IMR-90 (cell line): ENCODE measurements around the gene GRIK3. TPM values are rescaled to one million over a fixed set of nuclear protein-coding genes. Genes with fewer than 3 reads are reported as not detected.

ENCODE experiments used
- ATAC-seq: fragments of 200-7000 bp; cut with Tn5 transposase; 2 replicates; pipeline ENCODE4 v1.9.1; 2020; ENCODE audit warnings: low read depth, mild to moderate bottlenecking, moderate library complexity
- BruUV-seq: library from RNA; stranded (reverse); fragments of 400-500 nt; replicated peaks from 2 replicates; lab custom pipeline; 2021; lab: Mats Ljungman, UMichigan
- CTCF ChIA-PET: fragments of 300-600 bp; formaldehyde crosslinking; extraction: SDS; loops from one replicate; lab custom pipeline; 2021; ENCODE audit warnings: antibody characterized with exemption; lab: Yijun Ruan, JAX
- POLR2A ChIA-PET: fragments of 300-600 bp; sonication (Branson Sonifier 250); formaldehyde crosslinking; loops from one replicate; lab custom pipeline; 2022; ENCODE audit warnings: antibody characterized with exemption; ENCODE audit not compliant: unreplicated experiment; lab: Charles Lee
- DNase-seq: peaks from one replicate; pipeline ENCODE4 v3.0.0; 2013
- H2AFZ ChIP-seq: replicated peaks from 2 replicates; pipeline ENCODE3; 2013; ENCODE audit warnings: low read length, mild to moderate bottlenecking; ENCODE audit not compliant: poor library complexity
- H2AK5ac ChIP-seq: 2 replicates; pipeline ENCODE4 v1.6.1; 2013; ENCODE audit warnings: low read depth, low read length, inconsistent platforms
- H2AK9ac ChIP-seq: replicated peaks from 2 replicates; pipeline ENCODE3; 2013; ENCODE audit warnings: mild to moderate bottlenecking, low read depth, low read length, moderate library complexity; ENCODE audit not compliant: poor library complexity
- H2BK120ac ChIP-seq: 2 replicates; pipeline ENCODE4 v1.6.1; 2013; ENCODE audit warnings: low read depth, low read length, inconsistent platforms
- H2BK15ac ChIP-seq: 3 replicates; pipeline ENCODE4 v1.6.1; 2013; ENCODE audit warnings: low read depth, low read length, inconsistent platforms
- H2BK20ac ChIP-seq: 2 replicates; pipeline ENCODE4 v1.6.1; 2013; ENCODE audit warnings: low read depth, mild to moderate bottlenecking, inconsistent platforms, low read length, moderate library complexity
- H2BK5ac ChIP-seq: 2 replicates; pipeline ENCODE4 v1.6.1; 2013; ENCODE audit warnings: mild to moderate bottlenecking, low read depth, low read length, inconsistent platforms; ENCODE audit not compliant: poor library complexity, severe bottlenecking
- H3K14ac ChIP-seq: replicated peaks from 2 replicates; pipeline ENCODE4 v1.6.1; 2013; ENCODE audit warnings: low read depth, low read length, inconsistent platforms
- H3K18ac ChIP-seq: 2 replicates; pipeline ENCODE4 v1.6.1; 2013; ENCODE audit warnings: low read depth, low read length, control low read depth
- H3K23ac ChIP-seq: 2 replicates; pipeline ENCODE4 v1.6.1; 2013; ENCODE audit warnings: low read depth, low read length, inconsistent platforms
- H3K27ac ChIP-seq: 2 replicates; pipeline ENCODE4 v1.5.1; 2013; ENCODE audit warnings: mild to moderate bottlenecking, control low read depth, low read length; ENCODE audit not compliant: insufficient read depth
- H3K27me3 ChIP-seq: 2 replicates; pipeline ENCODE4 v1.6.1; 2013; ENCODE audit warnings: low read length; ENCODE audit not compliant: control insufficient read depth, insufficient read depth
- H3K36me3 ChIP-seq: 2 replicates; pipeline ENCODE4 v1.6.1; 2013; ENCODE audit warnings: low read length, mixed read lengths; ENCODE audit not compliant: control insufficient read depth, insufficient read depth
- H3K4ac ChIP-seq: 2 replicates; pipeline ENCODE4 v1.6.1; 2013; ENCODE audit warnings: low read depth, low read length, inconsistent platforms
- H3K4me1 ChIP-seq: 2 replicates; pipeline ENCODE4 v1.6.1; 2013; ENCODE audit warnings: low read length, mixed read lengths; ENCODE audit not compliant: control insufficient read depth, insufficient read depth
- H3K4me2 ChIP-seq: 2 replicates; pipeline ENCODE4 v1.6.1; 2013; ENCODE audit warnings: low read depth, mild to moderate bottlenecking, control low read depth, low read length, moderate library complexity
- H3K4me3 ChIP-seq: 2 replicates; pipeline ENCODE4 v1.5.1; 2013; ENCODE audit warnings: low read depth, mild to moderate bottlenecking, control low read depth, low read length, moderate library complexity; ENCODE audit not compliant: insufficient read depth
- H3K56ac ChIP-seq: 2 replicates; pipeline ENCODE4 v1.6.1; 2013; ENCODE audit warnings: low read length, inconsistent platforms; ENCODE audit not compliant: insufficient read depth; ENCODE audit errors: extremely low read depth
- H3K79me1 ChIP-seq, 2 experiments: 2 replicates each; pipeline ENCODE4 v1.6.1; 2013; ENCODE audit warnings: low read length in 2 of 2, inconsistent platforms in 1 of 2, low read depth in 1 of 2
- H3K9ac ChIP-seq: 2 replicates; pipeline ENCODE4 v1.6.1; 2013; ENCODE audit warnings: low read depth, low read length, control low read depth
- H3K9me1 ChIP-seq: 2 replicates; pipeline ENCODE4 v1.6.1; 2013; ENCODE audit warnings: low read length, inconsistent platforms; ENCODE audit not compliant: insufficient read depth
- H3K9me3 ChIP-seq: 2 replicates; pipeline ENCODE4 v1.6.1; 2013; ENCODE audit warnings: low read length; ENCODE audit not compliant: control insufficient read depth, insufficient read depth
- H4K20me1 ChIP-seq: 2 replicates; pipeline ENCODE4 v1.6.1; 2013; ENCODE audit warnings: low read length, inconsistent platforms; ENCODE audit not compliant: insufficient read depth
- H4K5ac ChIP-seq: 2 replicates; pipeline ENCODE4 v1.6.1; 2013; ENCODE audit warnings: mild to moderate bottlenecking, low read depth, low read length, control low read depth
- H4K8ac ChIP-seq, 2 experiments: 2 replicates each; pipeline ENCODE4 v1.6.1; 2013; ENCODE audit warnings: low read depth in 2 of 2, low read length in 2 of 2, control low read depth in 1 of 2, inconsistent platforms in 1 of 2
- H4K91ac ChIP-seq: 2 replicates; pipeline ENCODE4 v1.6.1; 2013; ENCODE audit warnings: low read depth, low read length, inconsistent platforms; ENCODE audit not compliant: insufficient read depth
- BHLHE40 ChIP-seq: fragments of 150-350 bp; IDR thresholded peaks from 2 replicates; pipeline ENCODE4 v1.6.1; 2016; ENCODE audit warnings: mild to moderate bottlenecking, low read depth, low read length
- CEBPB ChIP-seq: IDR thresholded peaks from 2 replicates; pipeline ENCODE4 v1.6.1; 2012; ENCODE audit warnings: low read depth, low read length, improper control_type of control experiment
- CHD1 ChIP-seq: IDR thresholded peaks from 2 replicates; pipeline ENCODE4 v1.6.1; 2012; ENCODE audit warnings: low read depth, low read length, improper control_type of control experiment
- ELK1 ChIP-seq: fragments of 150-350 bp; IDR thresholded peaks from 2 replicates; pipeline ENCODE4 v1.6.1; 2016; ENCODE audit warnings: low read depth, mild to moderate bottlenecking, low read length, moderate library complexity, borderline replicate concordance
- FOS ChIP-seq: fragments of 150-350 bp; IDR thresholded peaks from 2 replicates; pipeline ENCODE4 v1.6.1; 2016; ENCODE audit warnings: low read depth, low read length
- MAFK ChIP-seq: IDR thresholded peaks from 2 replicates; pipeline ENCODE4 v1.6.1; 2012; ENCODE audit warnings: low read depth, low read length, improper control_type of control experiment
- MAZ ChIP-seq: IDR thresholded peaks from 2 replicates; pipeline ENCODE4 v1.6.1; 2012; ENCODE audit warnings: low read depth, mild to moderate bottlenecking, low read length, improper control_type of control experiment, moderate library complexity, borderline replicate concordance
- NFE2L2 ChIP-seq: fragments of 150-350 bp; IDR thresholded peaks from 2 replicates; pipeline ENCODE4 v1.6.1; 2016; ENCODE audit warnings: low read depth, mild to moderate bottlenecking, low read length
- POLR2A ChIP-seq: IDR thresholded peaks from 2 replicates; pipeline ENCODE4 v1.6.1; 2012; ENCODE audit warnings: mild to moderate bottlenecking, low read depth, low read length
- RAD21 ChIP-seq: IDR thresholded peaks from 2 replicates; pipeline ENCODE4 v1.6.1; 2012; ENCODE audit warnings: low read length, improper control_type of control experiment
- RCOR1 ChIP-seq: IDR thresholded peaks from 2 replicates; pipeline ENCODE4 v1.6.1; 2012; ENCODE audit warnings: mild to moderate bottlenecking, low read length, improper control_type of control experiment; ENCODE audit not compliant: insufficient replicate concordance
- SMC3 ChIP-seq: fragments of 150-350 bp; IDR thresholded peaks from 2 replicates; pipeline ENCODE4 v1.6.1; 2016; ENCODE audit warnings: low read depth, mild to moderate bottlenecking, antibody characterized with exemption, low read length, moderate library complexity
- WGBS, 2 experiments: methylation state at CpG; one replicate each; pipeline versions ENCODE4 v1.1.5 to v1.1.7; 2013; ENCODE audit warnings: missing lambda C conversion rate in 2 of 2; ENCODE audit not compliant: insufficient read length in 1 of 2; ENCODE audit errors: extremely low coverage in 2 of 2; 5-methylcytosine and 5-hydroxymethylcytosine counted together
- dilution Hi-C: fragments of 300-500 bp; cut with HindIII; formaldehyde crosslinking; loops from one replicate; pipeline ENCODE4 v1.14.3; 2018; ENCODE audit warnings: low sequenced_read_pairs; ENCODE audit not compliant: unreplicated experiment
- in situ Hi-C: fragments of 300-500 bp; cut with MboI; formaldehyde crosslinking; loops from 3 replicates; pipeline ENCODE4 v1.14.3; 2019; ENCODE audit warnings: low sequenced_read_pairs, inconsistent platforms, mixed read lengths
- intact Hi-C: fragments of 100-400 bp; cut with micrococcal nuclease; formaldehyde crosslinking; loops from 2 replicates; pipeline ENCODE4 v1.10.0; 2022
- polyA plus RNA-seq, 3 experiments: library from polyadenylated mRNA; depleted of rRNA; stranded (reverse); fragments of >200 nt; gene quantifications; 2 replicates each; pipeline ENCODE4 v1.2.3, GENCODE V29; 2012; ENCODE audit warnings: low replicate concordance in 1 of 3
- total RNA-seq: library from RNA; depleted of rRNA; stranded (reverse); fragments of >200 nt; gene quantifications from 2 replicates; pipeline ENCODE4 v1.2.3, GENCODE V29; 2012

Gene GRIK3
- total and polyA plus RNA-seq, 2 of the 4 experiments (the other 2 are of a cell fraction), result not detected

GRCh38 chr1:36879613-36880012 is 154.7 kb downstream of the GRIK3 start:
- no peak overlapping the region for H2BK20ac ChIP-seq
- H3K9me1 ChIP-seq, result no peaks in the 10 kb centered on the region; the same call in 1 of the 2 replicates
- DNase-seq (no peak), ATAC-seq (no peak)
- H2AK9ac ChIP-seq, result no peak overlapping the region
- H2AK5ac ChIP-seq, result no peak overlapping the region
- no peaks in the 10 kb centered on the region for H3K79me1 ChIP-seq
- H4K20me1 ChIP-seq, result no peaks in the 10 kb centered on the region
- H3K9ac ChIP-seq, result no peak overlapping the region
- H3K9me3 ChIP-seq, result no peaks in the 10 kb centered on the region
- no peak for TF ChIP-seq BHLHE40
- no peak for TF ChIP-seq ELK1
- no peak for TF ChIP-seq SMC3
- no peak for TF ChIP-seq MAZ
- TF ChIP-seq CEBPB, result no peak
- TF ChIP-seq RAD21, result no peak
- TF ChIP-seq POLR2A, result no peak
- TF ChIP-seq CHD1, result no peak
- TF ChIP-seq MAFK, result no peak
- no peak for TF ChIP-seq FOS
- TF ChIP-seq NFE2L2, result no peak
- no peak for TF ChIP-seq RCOR1
- H3K4me3 ChIP-seq, result no peak overlapping the region
- H2BK15ac ChIP-seq, result no peak overlapping the region
- ChIA-PET CTCF (no interaction called here), POLR2A (no interaction called here)
- no peak overlapping the region for H3K18ac ChIP-seq
- in situ Hi-C loops (no loop called here), dilution Hi-C loops (no loop called here), intact Hi-C loops (no loop called here)
- no peak overlapping the region for H4K5ac ChIP-seq
- H4K8ac ChIP-seq, result no peak overlapping the region
- no peak overlapping the region for H4K91ac ChIP-seq
- no peak overlapping the region for H3K23ac ChIP-seq
- no peak overlapping the region for H3K14ac ChIP-seq
- no peak overlapping the region for H3K4me2 ChIP-seq
- H2BK5ac ChIP-seq, result no peak overlapping the region
- no peaks in the 10 kb centered on the region for H3K36me3 ChIP-seq
- H2AFZ ChIP-seq, result no peak overlapping the region
- no peak overlapping the region for H3K56ac ChIP-seq
- H2BK120ac ChIP-seq, result no peak overlapping the region
- BruUV-seq, result no TSS peak
- WGBS, 2 experiments, result no CpG with 5 or more reads among the region's 6 CpGs
- no peaks in the 10 kb centered on the region for H3K27me3 ChIP-seq
- no peaks in the 10 kb centered on the region for H3K4me1 ChIP-seq
- H3K4ac ChIP-seq, result no peak overlapping the region
- H3K27ac ChIP-seq, result no peak overlapping the region
